CD4-positive, alpha-beta T cell treated with Interleukin-4 for 1 hour (primary cell): Measurements from ENCODE around the gene POLH.
"Not testable (repeated sequence)": the region's sequence is repeated elsewhere in the genome, so short reads cannot be mapped to it uniquely, and the experiment has no call there.

ENCODE experiments used
- DNase-seq, 2 donors: peaks; one replicate each; pipeline ENCODE4 v3.0.0-alpha.2; 2020 to 2022

Gene POLH

DNA sequence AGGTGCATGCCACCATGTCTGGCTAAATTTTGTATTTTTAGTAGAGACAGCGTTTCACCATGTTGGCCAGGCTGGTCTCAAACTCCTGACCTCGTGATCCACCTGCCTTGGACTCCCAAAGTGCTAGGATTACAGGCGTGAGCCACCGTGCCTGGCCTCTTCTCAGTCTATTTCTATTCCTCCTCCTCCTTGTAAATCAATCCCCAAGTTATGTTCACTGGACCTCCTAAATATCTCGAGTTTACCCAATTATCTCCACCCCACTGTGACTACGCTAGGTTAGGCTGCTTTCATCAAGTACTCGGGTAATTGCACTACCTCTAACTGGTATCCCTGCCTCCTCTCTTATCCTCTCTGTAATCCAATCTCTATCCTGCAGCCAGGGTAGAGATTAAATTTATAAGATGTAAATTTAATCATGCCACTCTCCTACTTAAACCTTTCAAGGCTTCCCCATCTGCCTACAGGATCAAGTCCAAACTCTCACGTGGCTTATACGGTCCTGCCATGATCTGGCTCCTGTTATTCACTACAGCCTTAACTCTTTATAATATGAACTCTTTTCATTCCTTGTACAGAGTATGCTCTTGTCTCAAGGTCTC is 58.8 kb downstream of the POLH start:
- no peak for DNase-seq

DNA sequence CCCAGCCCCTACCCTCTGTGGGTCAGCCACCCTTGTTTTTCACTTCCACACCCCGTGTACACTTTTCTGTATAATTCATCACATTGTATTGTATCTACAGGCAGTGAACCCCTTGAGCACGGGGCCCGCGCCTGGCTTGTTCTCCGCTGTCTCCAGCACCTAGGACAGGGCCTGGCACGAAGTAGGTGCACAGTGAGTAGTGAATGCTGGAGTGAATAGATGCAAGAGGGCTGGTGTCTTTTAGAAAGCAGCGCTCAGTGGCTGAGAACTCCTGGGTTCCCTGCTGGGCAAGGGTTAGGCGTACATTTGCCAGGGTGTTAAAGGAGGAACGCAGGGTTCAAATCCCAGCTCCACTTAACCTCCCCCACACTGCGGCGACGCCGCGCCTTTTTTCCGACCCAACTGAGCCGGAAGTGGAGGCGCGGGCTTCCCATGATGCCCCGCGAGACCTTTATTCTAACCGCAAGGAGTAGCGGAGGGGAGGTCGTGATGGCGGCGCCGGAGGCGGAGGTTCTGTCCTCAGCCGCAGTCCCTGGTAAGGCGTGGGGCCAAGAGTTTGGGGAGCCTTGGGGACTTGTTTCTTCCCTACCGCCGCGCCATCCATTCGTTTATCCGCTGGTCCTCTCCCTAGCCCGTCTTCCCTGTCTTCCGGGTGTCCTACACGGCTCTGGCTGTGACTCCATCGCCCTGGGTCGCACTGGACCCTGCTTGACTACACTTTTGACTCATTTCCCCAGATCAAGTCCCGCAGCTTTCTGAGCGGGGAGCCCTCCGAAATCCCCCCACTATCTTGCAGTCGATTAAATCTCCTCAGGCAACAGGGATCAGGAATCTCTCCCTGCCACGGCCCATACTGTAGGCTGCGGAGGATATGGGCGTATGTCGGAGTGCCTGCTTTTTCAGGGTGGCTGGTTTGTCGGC is 59.7 kb downstream of the POLH start, which contains the start of gene MAD2L1BP:
MAD2L1BP (plus strand) TSS at position 454 of the 921 bp plus-strand sequence; CDS start at position 490, 36 bp downstream.
- peak; percentile 79 to 83 for DNase-seq

DNA sequence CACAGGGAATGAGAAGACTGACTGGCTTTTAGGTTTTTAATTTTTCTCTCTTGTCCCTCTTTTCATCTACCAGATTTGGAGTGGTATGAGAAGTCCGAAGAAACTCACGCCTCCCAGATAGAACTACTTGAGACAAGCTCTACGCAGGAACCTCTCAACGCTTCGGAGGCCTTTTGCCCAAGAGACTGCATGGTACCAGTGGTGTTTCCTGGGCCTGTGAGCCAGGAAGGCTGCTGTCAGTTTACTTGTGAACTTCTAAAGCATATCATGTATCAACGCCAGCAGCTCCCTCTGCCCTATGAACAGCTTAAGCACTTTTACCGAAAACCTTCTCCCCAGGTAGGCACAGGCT is 60.3 kb downstream of the POLH start:
- peak in 1 of 2 donors; percentile 17 for DNase-seq

DNA sequence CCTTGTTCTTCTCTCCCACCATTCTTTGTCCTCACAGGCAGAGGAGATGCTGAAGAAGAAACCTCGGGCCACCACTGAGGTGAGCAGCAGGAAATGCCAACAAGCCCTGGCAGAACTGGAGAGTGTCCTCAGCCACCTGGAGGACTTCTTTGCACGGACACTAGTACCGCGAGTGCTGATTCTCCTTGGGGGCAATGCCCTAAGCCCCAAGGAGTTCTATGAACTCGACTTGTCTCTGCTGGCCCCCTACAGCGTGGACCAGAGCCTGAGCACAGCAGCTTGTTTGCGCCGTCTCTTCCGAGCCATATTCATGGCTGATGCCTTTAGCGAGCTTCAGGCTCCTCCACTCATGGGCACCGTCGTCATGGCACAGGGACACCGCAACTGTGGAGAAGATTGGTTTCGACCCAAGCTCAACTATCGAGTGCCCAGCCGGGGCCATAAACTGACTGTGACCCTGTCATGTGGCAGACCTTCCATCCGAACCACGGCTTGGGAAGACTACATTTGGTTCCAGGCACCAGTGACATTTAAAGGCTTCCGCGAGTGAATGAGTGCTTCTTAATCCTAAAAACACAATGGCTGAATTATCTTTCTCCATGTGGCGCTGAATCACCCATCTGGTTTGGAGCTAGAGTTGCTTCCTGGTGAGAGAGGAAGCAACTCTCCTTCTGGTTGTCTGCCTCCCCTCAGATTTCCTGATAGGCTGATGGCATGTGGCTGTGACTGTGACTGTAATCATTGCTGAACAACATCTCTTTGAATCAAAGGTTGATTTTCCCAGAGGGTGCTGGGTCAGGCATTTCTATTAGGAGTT is 64.2 kb downstream of the POLH start:
- DNase-seq: no peak

DNA sequence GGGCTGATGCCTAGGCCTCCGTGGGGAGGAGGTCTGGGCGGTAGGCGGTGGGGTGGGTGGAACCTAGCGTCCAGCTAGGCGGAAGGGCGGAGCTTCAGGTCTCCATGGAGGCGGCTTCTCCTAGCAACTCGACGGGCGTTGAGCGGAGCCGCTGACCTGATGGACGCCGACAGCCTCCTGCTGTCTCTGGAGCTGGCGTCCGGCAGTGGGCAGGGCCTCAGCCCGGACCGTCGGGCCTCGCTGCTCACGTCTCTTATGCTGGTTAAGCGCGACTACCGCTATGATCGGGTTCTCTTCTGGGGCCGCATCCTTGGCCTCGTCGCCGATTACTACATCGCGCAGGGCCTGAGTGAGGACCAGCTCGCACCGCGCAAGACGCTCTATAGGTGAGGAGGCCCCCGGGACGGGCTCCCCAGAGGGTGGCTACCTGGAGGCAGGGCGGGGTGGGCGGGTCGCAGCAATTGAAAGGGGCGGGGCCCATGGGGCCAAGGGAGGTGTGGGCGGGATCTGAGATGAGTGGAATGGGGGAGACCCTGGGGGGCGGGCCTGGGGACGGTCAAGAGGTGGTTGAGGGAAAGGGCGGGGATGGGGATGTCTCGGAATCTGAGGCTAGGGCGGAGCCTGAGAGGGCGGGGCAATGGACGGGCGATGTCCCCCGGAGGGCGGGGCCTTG is 69.1 kb downstream of the POLH start, which contains the start of gene RSPH9:
RSPH9 (plus strand) TSS at position 97 of the 673 bp plus-strand sequence; CDS start at position 160, 63 bp downstream.
- DNase-seq: peak; percentile 71 to 75

DNA sequence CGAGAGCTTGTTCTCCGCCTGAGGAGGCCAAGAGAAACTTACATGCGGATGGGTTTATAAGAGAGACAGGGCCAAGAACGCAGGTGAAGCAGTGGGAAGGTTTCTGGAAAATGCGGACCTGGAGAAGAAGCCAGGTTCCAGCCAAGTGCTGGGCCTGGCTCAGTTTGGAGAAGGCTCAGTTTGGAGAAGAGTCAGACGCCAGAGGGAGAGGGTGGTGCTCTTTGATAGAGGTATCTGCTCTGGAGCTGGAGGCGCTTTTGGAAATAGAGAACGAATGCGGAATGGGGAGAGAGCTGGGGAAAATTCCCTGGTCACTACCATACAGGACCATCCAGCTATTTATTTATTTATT is 69.6 kb downstream of the POLH start:
- no peak for DNase-seq

DNA sequence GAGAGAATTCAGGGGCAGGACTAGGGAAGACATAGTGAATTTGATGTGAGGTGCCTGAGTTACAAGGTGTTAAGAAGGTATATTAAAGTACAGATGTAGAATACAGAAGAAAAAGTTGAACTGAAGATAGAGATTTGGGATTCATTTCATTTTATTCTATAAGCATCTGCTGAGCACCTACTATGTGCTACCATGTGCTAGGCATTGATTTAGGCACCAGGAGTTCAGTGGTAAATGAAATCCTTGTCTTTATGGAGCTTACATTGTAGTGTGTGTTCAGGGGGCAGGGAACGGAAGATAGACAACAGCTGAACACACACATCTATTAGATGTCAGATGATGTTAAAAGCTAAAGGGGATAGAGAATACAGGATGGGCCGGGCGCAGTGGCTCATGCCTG is 71.6 kb downstream of the POLH start:
- no peak for DNase-seq

DNA sequence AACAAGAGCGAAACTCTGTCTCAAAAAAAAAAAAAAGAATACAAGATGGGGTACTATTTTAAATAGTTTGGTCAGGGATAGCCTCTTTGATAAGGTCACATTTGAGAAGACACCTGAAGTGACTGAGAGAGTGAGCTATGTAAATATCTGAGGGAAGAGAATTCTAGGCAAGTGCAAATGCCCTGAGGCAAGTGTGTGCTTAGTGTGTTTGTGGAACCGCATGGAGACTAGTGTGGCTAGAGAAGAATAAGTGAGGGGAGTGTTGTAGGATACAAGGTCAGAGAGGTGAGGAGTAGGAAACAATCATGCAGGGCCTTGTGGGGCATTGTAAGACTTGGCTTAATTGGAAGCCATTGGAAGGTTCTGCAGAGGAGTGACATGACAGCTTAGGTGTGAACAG is 72.3 kb downstream of the POLH start:
- DNase-seq: no peak

DNA sequence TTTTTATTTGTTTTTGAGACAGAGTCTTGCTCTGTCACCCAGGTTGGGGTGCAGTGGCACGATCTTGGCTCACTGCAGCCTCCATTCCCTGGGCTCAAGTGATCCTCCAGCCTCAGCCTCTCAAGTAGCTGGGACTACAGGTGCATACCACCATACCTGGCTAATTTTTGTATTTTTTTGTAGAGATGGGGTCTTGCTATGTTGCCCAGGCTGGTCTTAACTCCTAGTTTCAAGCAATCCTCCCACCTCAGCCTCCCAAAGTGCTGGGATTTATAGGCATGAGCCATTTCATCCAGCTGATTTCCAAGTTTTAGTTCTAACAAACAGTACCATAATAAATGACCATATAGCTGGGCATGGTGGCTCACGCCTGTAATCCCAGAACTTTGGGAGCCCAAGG is 76.8 kb downstream of the POLH start:
- DNase-seq: not testable (repeated sequence)

DNA sequence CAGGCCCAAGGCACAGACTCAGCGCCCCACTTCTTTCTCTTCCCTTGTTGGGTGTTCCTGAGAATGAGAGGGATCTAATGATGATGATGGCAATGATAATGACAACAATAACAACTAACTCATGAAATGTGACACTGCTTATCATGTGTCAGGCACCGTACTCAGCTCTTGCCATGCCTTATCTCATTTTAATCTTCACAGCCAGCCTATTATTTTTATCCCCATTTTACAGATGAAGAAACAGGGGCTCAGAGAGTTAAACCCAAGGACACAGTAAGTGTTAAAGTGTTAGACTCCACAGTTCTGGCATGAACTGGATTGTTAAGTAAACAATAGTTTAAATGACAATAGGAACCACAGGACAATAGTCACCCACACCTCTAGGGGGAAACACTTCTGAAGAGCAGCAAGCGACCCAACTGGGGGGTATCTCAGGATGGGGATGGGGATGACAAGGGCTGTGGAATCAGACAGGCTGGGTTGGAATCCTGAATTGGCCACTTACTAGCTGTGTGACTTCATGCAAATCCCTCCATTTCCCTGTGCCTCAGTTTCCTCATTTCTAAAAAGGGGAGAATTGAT is 81.3 kb downstream of the POLH start:
- no peak for DNase-seq

DNA sequence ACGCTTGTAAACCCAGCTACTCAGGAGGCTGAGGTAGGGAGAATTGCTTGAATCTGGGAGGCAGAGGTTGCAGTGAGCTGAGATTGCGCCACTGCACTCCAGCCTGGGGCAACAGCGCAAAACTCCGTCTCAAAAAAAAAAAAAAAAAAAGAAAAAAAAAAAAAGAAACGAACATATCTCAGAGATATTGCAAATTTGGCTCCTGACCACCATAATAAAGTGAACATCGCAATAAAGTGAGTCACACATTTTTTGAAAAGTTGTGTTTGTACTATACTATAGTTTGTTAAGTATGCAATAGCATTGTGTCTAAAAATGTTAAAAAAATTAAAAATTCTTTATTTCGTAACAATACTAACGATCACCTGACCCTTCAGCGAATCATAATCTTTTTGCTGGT is 82.2 kb downstream of the POLH start:
- DNase-seq: no peak

DNA sequence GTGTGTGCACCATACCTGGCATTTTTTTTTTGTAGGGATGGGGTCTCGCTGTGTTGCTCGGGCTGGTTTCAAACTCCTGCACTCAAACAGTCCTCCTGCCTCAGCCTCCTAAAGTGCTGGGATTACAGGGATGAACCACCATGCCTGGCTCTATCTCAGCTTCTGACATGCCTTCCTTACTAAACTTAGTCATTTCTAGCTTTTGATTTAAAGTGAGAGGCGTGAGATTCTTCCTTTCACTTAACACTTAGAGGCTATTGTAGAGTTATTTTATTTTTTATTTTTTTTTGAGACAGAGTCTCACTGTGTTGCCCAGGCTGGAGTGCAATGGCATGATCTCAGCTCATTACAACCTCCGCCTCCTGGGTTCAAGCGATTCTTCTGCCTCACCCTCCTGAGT is 87.0 kb downstream of the POLH start:
- not testable (repeated sequence) for DNase-seq
